A673 (cell line): ENCODE measurements around the gene KCP.

Source experiments
- CTCF ChIP-seq: fragments of 300-800, 200-600 bp; sonication (generic); conservative IDR thresholded peaks from 2 replicates; pipeline ENCODE4 v1.5.1; 2017; ENCODE audit warnings: low read depth, mild to moderate bottlenecking, antibody characterized with exemption, low read length, moderate library complexity, mixed read lengths
- EZH2 ChIP-seq: fragments of 200-600 bp; sonication (generic); IDR thresholded peaks from 2 replicates; pipeline ENCODE4 v1.6.1; 2017; ENCODE audit warnings: borderline replicate concordance, low read depth, mild to moderate bottlenecking, mixed read lengths, antibody characterized with exemption, low read length; ENCODE audit not compliant: poor library complexity, severe bottlenecking

- no peak for TF ChIP-seq CTCF
- no peak for TF ChIP-seq EZH2
Observed at GRCh38 chr7:128931965-128932861, 21.7 kb upstream of the KCP start.
